ENCODE data around the gene SEPTIN5. TPM values are rescaled to one million over a fixed set of nuclear protein-coding genes. Genes with fewer than 3 reads are reported as not detected.

Gene SEPTIN5
- total RNA-seq, 1 donor from 2014 or later = 26.7 TPM

DNA sequence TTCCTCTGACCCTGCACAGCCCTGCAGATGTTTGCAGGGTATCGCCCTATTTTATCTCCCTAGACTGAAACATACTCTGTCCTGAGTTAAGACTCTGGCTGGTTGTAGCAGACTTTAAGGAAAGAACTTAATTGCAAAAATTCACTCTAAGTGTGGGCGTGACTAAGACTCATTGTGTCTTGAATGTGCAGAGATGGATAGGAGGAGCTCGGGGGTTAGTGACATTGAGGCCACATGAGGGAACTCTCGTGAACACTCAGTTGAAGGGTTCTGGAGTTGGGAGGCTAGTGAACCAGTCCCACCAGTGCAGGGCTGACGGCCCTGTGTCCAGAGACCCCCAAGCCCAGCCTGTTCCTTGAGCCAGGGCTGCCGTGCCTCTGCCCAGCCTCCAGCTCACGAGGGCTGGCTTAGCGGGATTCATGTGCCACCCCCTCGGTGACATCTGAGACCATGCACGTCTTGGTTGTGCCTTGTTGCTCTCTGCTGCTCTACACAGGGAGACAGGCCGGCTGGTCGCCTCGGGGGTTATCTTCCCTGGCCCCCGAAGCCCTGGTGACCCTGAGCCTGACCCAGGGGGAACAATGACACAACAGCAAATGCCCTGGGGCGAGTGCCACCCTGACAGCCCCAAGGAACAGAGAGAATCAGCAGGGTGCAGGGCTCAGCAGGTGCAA lies 34.8 kb downstream of the SEPTIN5 start:
- DNase-seq (ENCODE audit: low spot score) = no peak

DNA sequence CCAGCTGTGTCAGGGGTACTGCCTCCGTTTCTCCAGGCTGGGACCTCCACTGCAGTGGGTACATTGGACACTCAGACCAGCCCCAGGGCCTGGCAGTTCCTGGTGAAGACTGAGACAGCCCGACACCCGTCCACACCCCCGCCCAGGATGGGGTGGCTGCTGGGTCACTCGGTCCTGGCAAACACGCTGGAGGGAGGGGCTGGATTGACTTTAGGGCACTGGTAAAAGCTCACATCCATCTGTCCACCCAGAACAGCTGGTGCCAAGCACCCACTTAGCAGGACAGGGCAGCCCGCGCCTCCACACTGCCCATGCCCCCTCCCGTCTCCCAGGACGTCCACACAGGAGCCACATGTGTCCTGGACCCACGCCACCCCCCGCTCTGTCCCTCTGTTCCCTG lies 35.6 kb downstream of the SEPTIN5 start:
- no peak for DNase-seq (ENCODE audit: low spot score)

DNA sequence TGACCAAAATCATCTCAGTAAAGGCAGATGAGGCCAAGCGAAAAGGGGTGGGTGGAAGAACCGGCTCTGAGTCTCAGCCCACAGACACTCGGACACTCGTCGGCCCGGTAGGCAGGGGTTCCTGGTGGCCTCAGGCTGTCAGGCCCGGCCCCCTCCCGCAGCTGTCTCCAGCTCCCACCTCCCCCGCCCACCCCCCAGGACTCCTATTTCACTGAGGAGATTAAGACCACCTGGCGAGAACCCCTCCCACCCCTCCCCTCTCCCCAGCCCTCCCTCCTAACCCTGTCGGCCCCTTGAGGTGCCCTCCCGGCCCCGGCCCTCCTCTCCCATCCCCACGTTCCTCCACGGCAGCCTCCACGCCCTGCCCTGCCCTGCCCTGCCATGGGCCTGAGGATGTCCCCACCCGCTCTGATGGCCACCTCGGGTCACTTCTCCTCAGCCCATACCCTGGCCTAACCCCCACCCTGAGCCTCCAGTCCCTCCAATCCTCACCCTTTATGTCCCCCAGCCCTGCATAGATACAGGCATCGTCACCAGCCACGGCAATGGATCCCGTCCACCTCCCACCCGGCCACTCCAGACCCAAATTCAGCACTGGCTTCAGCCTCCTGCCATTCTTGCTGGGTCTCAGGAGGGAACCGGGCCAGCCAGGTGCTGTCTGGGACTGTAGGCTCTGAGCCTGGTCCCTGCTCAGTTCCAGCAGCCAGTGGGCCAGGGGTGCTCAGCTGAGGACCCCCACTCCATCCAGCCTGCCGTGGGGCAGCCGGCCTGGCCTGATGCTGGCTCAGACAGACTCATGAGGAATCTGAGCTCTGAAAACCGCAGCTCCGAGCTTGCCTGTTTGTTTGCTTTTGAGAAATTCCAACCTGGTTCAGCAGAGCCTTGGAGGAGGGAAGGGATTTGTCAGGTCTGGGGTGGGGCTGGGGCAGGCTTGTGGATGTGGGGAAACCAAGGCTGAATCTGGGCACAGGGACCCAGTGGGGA lies 36.5 kb downstream of the SEPTIN5 start:
- no peak for DNase-seq (ENCODE audit: low spot score)

DNA sequence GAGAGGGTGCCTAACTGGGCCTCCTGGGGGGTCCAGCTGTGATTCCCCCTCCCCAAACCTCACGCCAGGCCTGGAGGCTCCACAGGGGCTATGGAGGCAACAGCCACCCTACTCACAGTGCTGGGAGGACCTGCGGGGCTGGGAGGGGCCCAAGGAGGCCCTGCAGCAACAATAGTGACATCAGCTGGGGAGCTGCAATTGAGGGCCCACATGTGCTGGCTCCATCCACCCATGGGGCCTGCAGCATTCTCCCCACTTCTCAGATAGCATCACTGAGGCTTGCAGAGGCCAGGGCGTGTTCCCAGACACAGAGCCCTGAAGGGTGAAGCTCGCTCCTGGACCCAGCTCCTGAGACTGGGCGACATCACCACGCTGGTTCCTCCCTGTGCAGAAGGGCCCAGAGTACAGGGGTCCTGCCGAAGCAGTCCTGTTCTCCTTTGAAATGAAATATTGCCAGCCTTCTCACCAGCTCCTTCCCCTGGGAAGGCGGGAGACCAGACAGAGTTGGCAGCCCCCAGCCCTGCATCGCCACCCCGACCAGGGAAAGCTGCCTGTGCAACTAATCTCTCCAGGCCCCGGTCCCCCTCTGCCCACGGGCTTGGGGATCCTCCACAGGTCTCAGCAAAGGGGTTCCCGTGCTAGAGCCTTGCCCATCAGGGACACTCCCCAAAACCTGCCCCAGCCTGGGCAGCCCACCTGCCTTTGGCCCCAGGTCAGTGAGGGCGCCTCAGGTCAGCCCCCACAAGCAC lies 37.4 kb downstream of the SEPTIN5 start:
- no peak for DNase-seq (ENCODE audit: low spot score)

DNA sequence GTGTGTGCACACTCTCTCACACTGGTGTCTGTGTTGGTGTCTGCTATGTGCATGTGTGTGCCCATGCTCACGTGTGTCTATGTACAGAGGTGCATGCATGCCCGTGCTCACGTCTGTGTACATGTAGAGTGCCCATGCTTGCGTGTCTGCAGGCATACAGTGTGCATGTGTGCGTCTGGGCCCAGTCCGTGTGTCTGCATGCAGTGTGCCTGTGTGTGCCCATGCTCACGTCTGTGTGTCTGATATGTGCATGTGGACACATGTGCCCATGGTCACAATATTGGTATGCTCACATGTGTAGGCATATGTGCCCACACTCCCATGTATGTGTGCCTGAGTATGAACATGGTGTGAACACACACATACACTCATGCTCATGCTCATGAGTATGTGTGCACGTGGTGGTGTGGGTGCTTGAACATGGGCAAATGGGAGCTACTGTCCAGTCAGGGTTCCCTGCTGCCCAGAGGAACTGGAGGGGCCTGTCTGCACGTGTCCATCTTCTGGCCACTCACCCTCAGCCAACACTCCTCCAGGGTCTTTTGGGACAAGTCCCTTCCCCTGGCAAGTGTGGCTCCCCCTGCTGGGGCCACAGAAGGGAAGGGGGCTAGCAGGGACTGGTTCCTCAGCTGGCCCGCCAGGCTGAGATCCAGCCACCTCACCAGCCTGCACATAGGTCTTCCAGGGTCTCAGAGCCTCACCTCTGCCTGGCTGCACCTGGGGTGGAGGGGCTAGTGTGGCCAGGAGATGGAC lies 39.0 kb downstream of the SEPTIN5 start:
- DNase-seq (ENCODE audit: low spot score) = no peak

DNA sequence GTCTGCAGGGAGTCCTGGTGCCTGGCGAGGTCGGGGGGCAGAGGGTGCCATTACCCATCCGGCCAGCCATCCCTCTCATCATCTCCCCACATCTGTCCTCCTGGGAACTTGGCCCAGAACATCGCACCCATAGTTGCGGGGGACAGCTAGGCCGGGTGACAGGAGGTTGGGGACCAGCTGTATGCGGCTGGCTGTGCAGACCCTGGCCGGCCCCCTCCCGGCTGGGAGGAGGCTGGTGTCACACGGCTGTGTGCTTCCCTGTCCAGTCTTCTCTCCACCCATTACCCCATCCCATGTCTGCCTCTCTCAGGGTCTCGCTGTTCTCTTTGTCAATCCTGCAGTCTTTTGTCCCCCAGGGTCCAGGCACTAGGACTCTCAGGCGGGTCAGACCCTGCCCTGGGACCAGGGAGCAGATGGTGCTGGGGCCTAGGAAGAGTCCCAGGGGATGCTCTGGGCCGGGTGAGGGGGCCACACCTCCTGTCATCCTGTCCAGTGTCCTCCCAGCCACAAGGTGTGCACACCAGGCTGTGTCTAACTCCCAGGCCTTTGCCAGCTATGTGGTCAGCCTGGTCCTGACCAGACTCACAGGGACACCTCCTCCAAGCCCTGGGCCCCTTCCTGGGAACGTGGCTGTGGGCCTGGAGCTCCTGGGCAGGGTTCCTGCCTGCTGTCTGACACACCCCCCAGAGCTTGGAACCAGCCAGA lies 39.8 kb downstream of the SEPTIN5 start:
- DNase-seq (ENCODE audit: low spot score) = no peak

DNA sequence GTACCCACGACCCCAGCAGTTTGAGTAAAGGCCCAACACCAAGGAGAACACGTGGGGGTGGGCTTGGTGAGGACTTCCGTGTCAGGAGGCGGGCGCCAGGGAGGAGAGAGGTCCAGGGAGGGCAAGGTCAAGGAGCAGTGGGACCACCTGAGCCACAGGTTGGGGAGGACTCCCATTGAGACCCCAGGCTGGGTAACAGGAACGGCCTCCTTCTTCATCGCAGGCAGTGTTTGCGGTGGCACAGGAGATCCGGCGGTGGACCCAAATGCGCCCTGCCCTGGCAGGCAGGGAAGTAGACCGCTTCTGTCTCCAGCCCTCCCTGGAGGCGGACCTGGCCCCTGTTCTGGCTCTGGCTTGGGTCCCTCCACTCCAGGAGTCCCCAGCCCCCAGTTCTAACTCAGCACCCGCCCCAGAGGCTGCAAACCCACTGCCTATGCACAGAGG lies 40.4 kb downstream of the SEPTIN5 start:
- no peak for DNase-seq (ENCODE audit: low spot score)

DNA sequence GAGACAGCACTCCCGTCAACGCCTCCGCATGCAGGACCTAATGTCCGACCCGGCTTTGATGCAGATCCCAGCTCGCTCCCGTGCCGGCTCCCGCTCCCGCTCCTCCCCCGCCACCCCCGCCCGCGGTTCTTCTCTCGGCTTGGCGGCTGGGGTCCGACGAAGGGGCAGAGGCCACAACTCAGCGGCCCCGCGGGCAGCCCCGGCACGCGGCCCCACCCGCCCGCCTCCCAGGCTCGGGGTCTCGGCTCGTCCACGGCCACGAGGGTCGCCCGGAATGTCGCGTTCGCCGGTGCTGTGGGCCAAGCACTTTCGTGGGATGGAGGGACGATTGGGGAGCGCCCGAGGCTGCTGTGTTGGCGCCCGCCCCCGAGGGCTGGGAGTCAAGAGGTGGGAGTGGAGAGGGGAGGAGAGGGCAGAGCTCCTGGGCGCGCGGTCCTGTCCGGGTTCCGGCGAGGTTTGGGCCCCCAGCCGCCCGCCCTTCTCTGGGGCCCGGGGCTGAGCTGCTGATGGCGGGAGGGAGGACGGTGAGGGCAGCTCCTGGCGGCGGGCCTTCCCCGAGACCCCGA lies 40.9 kb downstream of the SEPTIN5 start:
- no peak for DNase-seq (ENCODE audit: low spot score)

DNA sequence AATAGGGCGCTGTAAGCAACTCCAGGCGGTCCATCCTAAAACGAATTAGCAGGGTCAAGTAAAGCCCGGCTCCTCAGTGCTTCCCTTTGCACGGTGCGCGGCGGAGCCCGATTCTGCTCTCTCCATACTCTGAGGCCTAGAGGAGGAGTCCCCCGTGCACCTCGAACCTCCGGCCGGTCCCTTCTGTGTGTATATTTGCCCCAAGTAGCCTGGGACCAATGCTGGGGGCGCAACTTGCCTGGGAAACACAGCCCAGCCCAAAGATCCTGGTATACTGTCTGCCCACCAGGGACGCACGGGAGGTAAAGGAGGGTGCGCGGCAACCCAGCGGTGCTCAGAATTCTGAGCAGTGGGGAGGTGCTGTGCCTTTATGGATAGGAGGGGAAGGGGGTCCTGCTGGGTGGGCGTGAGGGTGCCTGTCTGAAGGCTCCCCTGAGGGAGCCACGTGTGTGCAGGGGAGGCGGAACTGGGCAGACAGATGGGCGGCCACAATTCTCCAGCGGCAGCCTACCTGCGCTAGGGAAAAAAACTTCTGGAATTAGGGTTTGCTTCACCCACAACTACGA lies 41.5 kb downstream of the SEPTIN5 start:
- no peak for DNase-seq (ENCODE audit: low spot score)

DNA sequence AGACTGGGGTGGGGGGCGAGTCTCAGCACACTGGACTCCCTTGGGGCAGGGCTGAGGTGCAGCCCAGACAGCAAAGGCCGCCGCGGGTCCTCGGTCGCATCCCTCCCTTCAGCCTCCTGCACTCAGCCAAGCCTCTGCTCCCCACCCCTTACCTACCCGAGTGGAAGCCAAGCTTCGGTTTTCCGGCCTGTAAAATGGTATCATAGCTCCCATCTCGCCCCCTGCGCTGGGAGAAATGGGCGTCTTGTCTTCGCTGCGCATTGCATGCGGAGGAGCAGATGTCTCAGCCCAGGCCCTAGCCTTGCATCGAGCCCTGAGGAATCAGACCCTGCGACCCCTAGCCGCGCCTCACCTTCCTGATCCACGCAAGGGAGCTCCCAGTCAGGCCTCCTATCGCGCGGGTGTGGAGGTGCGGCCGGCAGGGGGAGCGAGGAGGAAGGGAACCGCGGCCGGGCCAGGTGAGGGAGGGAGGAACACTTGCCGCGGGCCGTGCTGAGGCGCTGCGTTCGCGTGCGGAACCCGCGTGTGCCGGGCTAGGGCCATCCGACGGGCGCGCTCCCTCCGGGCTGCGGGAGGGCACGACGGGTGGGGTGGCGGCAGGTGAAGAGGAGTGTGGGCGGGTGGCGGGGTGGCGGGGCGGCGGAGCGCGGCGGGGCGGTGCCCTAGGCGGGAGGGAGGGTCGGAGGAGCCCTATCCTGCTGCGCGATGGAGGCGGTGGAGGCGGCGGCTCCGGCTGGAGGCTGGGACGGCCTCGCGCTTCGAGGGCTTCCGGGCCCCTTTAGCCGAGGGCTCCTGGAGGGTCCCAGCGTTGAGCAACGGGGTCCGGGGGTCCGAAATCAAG lies 42.2 kb downstream of the SEPTIN5 start:
- DNase-seq (ENCODE audit: low spot score) = no peak

DNA sequence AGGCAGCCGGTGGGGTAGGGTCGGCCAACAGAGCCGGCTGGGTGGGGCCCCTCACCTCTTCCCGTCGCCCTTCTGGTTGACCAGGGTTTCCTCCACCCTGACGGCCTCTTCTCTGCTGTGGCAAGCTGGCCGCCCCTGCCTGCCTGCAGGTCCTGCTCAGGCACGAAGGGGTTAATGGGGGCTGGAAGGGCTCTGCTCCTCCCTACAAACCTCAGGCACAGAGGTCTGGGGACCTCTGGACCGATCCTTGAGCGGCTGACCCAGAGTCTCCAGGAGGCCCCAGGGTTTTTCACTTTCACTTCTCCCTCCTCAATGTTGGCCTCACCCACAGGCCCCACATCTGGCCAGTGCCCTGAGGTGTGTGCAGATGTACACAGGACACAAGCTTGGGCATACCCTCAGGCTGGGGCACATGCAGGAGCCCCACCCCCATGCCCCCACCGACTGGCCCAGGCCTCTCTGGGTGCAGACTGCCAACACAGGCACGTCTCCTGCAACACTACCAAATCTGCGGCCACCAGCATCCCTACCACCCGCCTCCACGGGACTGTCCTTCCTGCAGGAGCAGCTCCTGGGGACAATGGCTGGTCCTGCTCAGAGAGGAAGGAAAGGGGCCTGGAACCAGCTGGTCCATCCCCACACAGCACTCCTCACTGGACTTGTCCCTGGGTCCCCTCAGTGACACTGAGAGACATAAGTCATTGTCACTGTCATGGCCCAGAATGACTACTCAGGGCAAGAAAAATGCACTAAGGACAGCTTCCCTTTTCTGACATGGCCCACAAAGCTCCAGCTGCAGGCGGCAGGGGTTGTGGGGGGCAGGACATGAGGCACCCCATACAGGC lies 43.1 kb downstream of the SEPTIN5 start:
- no peak for DNase-seq (ENCODE audit: low spot score)

DNA sequence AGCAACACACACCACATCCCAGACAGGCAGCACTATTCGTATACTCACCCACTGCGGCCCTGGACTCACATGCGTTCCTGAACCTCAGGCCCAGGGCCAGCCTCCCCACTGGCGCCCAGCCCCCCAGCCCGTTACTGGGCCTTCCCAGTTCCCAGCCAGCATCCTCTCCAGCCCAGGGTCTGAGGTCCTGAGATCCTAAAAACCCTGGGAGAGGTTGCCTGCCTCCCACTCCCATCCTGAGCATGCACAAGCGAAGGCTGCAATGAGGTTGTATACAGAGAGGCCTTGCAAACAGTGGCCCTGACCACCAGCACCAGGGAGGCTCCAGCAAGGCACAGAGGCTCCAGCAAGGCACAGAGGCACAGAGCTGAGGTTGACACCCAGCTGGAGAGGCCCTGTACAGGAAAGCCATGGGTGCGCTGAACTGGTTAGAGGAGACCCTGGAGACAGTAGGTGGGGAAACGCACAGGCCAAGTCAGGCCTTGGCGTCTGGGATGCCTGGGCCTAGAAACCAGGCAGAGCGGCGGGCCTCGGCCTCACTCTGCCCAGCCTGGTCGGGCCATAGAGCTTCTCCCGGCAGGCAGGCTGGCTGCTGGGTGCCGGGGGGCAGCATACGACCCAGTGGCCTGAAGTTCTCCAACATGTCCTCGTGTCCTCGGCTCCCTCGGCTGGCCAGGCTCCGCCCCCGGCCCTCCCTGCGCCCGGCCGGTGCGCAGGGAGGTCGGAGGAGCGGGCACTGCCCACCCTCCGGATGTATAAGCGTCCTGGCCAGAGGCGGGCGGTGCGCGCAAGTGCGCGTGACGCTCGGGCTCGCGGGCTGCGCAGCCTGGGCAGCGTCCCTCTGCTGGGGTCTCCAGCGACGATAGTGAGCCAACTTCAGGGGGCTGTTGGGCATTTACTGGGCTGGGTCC lies 43.9 kb downstream of the SEPTIN5 start:
- no peak for DNase-seq (ENCODE audit: low spot score)

DNA sequence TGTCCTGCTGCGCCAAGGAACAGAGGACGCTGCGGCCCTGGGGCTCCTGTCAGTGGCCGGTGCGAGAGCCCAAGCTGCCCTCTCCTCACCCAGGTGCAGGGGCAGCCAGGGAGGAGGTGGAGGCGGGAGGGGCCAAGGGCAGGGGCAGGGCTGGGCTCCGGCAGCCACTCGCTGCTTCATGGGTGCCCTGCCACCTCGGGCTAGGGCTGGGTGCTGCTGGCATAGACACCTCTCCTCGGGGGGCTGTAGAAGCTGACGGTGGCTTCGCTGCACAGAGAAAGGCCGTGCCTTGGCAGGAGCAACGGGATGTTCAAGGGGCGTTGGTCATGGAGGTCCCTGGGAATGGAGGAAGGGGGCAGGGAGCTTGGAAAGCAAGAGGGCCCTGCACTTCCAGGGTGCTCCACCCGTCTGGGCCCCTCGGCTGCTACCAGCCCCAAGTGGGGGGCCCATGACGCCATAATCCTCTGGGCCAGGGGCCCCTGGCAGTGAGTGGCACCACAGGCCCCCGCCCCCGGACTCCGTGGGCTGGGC lies 44.7 kb downstream of the SEPTIN5 start:
- no peak for DNase-seq (ENCODE audit: low spot score)

DNA sequence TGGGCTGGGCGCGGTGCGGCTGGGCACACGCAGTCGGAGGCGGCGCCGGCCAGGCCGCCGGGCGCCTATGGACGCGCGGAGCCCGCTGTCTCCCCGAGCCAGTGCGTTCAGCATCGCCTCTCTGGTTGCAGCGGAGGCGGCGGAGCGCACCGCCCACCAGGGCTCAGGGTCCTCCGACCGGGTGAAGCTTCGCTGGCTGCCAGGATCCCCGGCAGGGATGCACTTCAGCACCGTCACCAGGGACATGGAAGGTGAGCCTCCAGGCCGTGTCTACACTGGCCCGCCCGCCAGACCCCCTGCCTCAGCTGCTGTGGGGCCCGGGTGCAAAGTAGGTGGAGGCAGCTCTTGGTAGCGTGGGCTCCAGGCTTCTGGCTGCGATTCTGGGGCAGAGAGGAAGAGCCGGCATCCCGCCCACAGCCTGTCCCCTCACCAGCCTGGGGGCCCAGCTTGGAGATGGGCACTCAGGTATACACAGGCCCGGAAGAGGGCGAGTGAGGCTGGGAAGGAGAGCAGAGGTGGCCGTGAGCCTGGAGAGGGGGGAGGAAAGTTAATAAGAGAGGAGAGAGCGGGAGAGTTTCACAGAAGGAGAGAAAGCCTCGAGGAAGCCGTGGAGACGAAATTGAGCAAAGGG lies 45.2 kb downstream of the SEPTIN5 start:
- DNase-seq (ENCODE audit: low spot score) = no peak

DNA sequence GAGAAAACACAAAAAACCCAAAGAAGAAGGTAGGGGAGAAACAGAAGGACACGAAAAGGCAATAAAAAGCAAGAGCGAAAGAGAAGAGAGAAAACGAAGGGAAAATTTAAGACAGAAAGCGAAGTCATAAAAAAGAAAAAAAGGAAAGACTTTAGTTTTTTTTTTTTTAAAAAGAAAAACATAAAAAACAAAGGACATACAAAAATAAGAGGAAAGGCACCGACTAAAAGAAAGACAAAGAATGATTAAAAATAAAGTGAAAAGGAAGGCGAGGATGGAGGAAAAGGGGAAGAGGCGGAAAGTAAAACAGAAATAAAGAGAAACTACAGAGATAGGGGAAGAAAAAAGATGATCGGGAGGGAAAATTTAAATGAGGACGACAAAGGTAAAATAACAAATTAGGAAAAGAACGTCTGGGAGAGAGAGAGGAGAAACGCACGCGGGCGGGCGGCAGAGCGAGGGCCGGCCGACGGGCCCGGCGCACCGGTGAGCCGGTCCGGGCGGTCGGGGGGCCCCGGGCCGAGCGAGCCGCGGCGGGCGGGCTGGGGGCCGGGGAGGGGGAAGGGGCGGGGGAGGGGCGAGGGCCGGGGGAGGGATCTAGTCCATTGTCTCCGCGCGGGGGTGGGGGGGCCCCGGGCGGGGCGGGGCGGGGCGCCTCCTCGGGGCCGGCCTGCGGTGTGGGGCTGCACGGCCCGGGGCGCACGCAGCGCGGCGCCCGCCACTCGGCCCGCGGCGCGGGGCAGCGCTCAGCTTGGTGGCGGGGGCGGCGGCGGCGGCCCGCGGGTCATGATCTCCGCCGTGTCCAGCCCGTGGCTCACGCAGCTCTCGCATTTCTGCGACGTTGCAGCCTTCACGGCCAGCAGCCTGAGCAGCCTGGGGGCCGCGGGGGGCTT lies 46.0 kb downstream of the SEPTIN5 start, which contains the start of gene TBX1:
Gene TBX1, plus strand, starts transcription at position 721 of the 893 bp plus-strand sequence. Its CDS starts 66 bp downstream, at position 787.
- DNase-seq (ENCODE audit: low spot score) = no peak

Measured in ureter (tissue), 1 donor.